Esophagus muscularis mucosa (tissue), 4 donors: ENCODE results near the gene ERC2. TPM values are rescaled to one million over a fixed set of nuclear protein-coding genes. Genes with fewer than 3 reads are reported as not detected.

ENCODE experiments used
- DNase-seq: peaks from one replicate; pipeline ENCODE4 v3.0.0-alpha.2; 2017; ENCODE audit errors: extremely low spot score
- H3K27ac ChIP-seq, 4 donors: fragments of 200-600 bp; sonication (generic); replicated peaks in 1 of 4; 1 replicate in 3 of 4; 2 replicates in 1 of 4; pipeline ENCODE4 v1.5.1; 2016 to 2019; ENCODE audit warnings: mild to moderate bottlenecking in 1 of 4
- H3K27me3 ChIP-seq, 4 donors: fragments of 200-600 bp; sonication (generic); one replicate each; pipeline versions ENCODE4 v1.5.1 to v1.6.0; 2016 to 2019
- H3K36me3 ChIP-seq, 4 donors: fragments of 200-600 bp; sonication (generic); one replicate each; pipeline ENCODE4 v1.5.1; 2016 to 2019
- H3K4me1 ChIP-seq, 4 donors: fragments of 200-600 bp; sonication (generic); one replicate each; pipeline ENCODE4 v1.5.1; 2016 to 2019
- H3K4me3 ChIP-seq, 4 donors: fragments of 200-600 bp; sonication (generic); 1 replicate in 2 of 4; 2 replicates in 2 of 4; pipeline ENCODE4 v1.5.1; 2016 to 2019; ENCODE audit warnings: mild to moderate bottlenecking in 4 of 4, moderate library complexity in 1 of 4
- H3K9me3 ChIP-seq, 4 donors: fragments of 200-600 bp; sonication (generic); 1 replicate in 3 of 4; 2 replicates in 1 of 4; pipeline ENCODE4 v1.5.1; 2016 to 2019
- EP300 ChIP-seq: sonication (generic); formaldehyde crosslinking; IDR thresholded peaks from one replicate; pipeline ENCODE4 v1.6.1; 2017; ENCODE audit warnings: antibody characterized with exemption
- POLR2A ChIP-seq: fragments of 450-650 bp; IDR thresholded peaks from one replicate; pipeline ENCODE4 v1.6.1; 2017; ENCODE audit warnings: antibody characterized with exemption, moderate library complexity, mild to moderate bottlenecking, low read depth
- POLR2AphosphoS5 ChIP-seq, 2 donors: sonication (generic); formaldehyde crosslinking; IDR thresholded peaks; one replicate each; pipeline ENCODE4 v1.6.1; 2017; ENCODE audit warnings: antibody characterized with exemption in 2 of 2
- WGBS: methylation state at CpG from one replicate; pipeline ENCODE4 v1.1.5; 2018; 5-methylcytosine and 5-hydroxymethylcytosine counted together
- intact Hi-C: fragments of 100-400 bp; cut with DNase I; formaldehyde crosslinking; loops from one replicate; pipeline ENCODE4 v1.15.1; 2023
- total RNA-seq, 4 donors: library from RNA; depleted of rRNA; stranded (reverse); fragments of >200 nt; gene quantifications; one replicate each; pipeline versions ENCODE4 v1.1.0 to v1.2.1, GENCODE V29; 2016
- TF ChIP-seq, protein P1 (sequence below), 3 experiments: fragments of 200-600 bp in 2 of 3; fragments of 450-650 bp in 1 of 3; sonication (generic) in 2 of 3; IDR thresholded peaks; one replicate each; pipeline ENCODE4 v1.5.1; 2017 to 2019; ENCODE audit warnings: antibody characterized with exemption in 3 of 3, mild to moderate bottlenecking in 2 of 3, moderate library complexity in 1 of 3

ERC2 gene
- total RNA-seq, 4 donors from 2014 or later: 0.42 to 2.0 (median 1.5) TPM

DNA sequence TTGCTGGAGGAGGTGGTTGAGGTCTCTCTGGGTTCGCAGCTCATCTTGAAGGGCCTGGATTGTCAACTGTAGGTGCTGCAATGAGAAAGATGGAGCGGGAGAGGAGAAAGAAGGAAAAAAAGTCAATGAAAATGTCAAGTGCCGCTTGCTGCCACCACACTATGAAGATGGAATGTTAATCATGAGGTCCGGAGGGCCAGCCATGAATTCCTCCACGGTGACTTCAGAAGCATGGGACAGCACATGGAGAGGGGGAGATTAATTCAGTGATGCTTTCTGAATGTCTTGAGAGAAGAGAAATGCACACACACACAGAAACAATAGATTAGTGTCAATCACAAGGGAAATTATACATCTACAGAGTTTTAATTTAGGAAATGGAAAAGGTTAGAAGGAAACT is 171.9 kb downstream of the ERC2 start:
- no peaks in the 10 kb centered on the region for H3K9me3 ChIP-seq
- H3K36me3 ChIP-seq: no peaks in the 10 kb centered on the region
- no peak overlapping the region for H3K4me3 ChIP-seq
- H3K27me3 ChIP-seq: no peaks in the 10 kb centered on the region
- no peak overlapping the region for H3K27ac ChIP-seq
- no peaks in the 10 kb centered on the region for H3K4me1 ChIP-seq
- intact Hi-C loops: no loop called here
- TF ChIP-seq EP300 (no peak), POLR2AphosphoS5 (IDR thresholded peaks at IDR 0.05) (no peak), POLR2A (no peak)
- TF ChIP-seq, protein P1, sequence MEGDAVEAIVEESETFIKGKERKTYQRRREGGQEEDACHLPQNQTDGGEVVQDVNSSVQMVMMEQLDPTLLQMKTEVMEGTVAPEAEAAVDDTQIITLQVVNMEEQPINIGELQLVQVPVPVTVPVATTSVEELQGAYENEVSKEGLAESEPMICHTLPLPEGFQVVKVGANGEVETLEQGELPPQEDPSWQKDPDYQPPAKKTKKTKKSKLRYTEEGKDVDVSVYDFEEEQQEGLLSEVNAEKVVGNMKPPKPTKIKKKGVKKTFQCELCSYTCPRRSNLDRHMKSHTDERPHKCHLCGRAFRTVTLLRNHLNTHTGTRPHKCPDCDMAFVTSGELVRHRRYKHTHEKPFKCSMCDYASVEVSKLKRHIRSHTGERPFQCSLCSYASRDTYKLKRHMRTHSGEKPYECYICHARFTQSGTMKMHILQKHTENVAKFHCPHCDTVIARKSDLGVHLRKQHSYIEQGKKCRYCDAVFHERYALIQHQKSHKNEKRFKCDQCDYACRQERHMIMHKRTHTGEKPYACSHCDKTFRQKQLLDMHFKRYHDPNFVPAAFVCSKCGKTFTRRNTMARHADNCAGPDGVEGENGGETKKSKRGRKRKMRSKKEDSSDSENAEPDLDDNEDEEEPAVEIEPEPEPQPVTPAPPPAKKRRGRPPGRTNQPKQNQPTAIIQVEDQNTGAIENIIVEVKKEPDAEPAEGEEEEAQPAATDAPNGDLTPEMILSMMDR (IDR thresholded peaks at IDR 0.05): no peak
- WGBS: 91% methylated on average over 5 of the region's 5 CpGs
- no peak for DNase-seq

GRCh38 chr3:56295161-56295560 is 173.1 kb downstream of the ERC2 start:
- intact Hi-C loops: no loop called here
- Histone ChIP-seq H3K27me3 (no peaks in the 10 kb centered on the region), H3K4me1 (no peaks in the 10 kb centered on the region), H3K27ac (no peak overlapping the region), H3K36me3 (no peaks in the 10 kb centered on the region), H3K9me3 (no peaks in the 10 kb centered on the region), H3K4me3 (no peak overlapping the region)
- no peak for DNase-seq
- WGBS: 70% methylated on average over 2 of the region's 2 CpGs
- TF ChIP-seq POLR2A (no peak), POLR2AphosphoS5 (IDR thresholded peaks at IDR 0.05) (no peak), EP300 (no peak)
- TF ChIP-seq, protein P1 (IDR thresholded peaks at IDR 0.05): no peak

GRCh38 chr3:56294286-56294685 is 174.0 kb downstream of the ERC2 start:
- Histone ChIP-seq H3K27me3 (no peaks in the 10 kb centered on the region), H3K4me1 (no peaks in the 10 kb centered on the region), H3K36me3 (no peaks in the 10 kb centered on the region), H3K27ac (no peak overlapping the region), H3K4me3 (no peak overlapping the region), H3K9me3 (no peaks in the 10 kb centered on the region)
- no peak for DNase-seq
- TF ChIP-seq EP300: no peak
- no peak for TF ChIP-seq POLR2A
- no peak for TF ChIP-seq POLR2AphosphoS5 (IDR thresholded peaks at IDR 0.05)
- TF ChIP-seq, protein P1 (IDR thresholded peaks at IDR 0.05): no peak
- WGBS: 73% methylated on average over 1 of the region's 1 CpG
- intact Hi-C loops: no loop called here

- no peak overlapping the region for H3K27ac ChIP-seq
- intact Hi-C loops: no loop called here
- H3K4me1 ChIP-seq: no peaks in the 10 kb centered on the region
- no peaks in the 10 kb centered on the region for H3K36me3 ChIP-seq
- no peak for DNase-seq
- 97% methylated on average over 3 of the region's 3 CpGs for WGBS
- H3K27me3 ChIP-seq: no peaks in the 10 kb centered on the region
- TF ChIP-seq POLR2A (no peak), EP300 (no peak), POLR2AphosphoS5 (IDR thresholded peaks at IDR 0.05) (no peak)
- TF ChIP-seq, protein P1 (IDR thresholded peaks at IDR 0.05): no peak
- no peaks in the 10 kb centered on the region for H3K9me3 ChIP-seq
- H3K4me3 ChIP-seq: no peak overlapping the region
Observed at GRCh38 chr3:56291953-56292352, 176.3 kb downstream of the ERC2 start.

GRCh38 chr3:56291244-56291680 is 177.0 kb downstream of the ERC2 start:
- intact Hi-C loops: no loop called here
- Histone ChIP-seq H3K27me3 (no peaks in the 10 kb centered on the region), H3K36me3 (no peaks in the 10 kb centered on the region), H3K4me1 (no peaks in the 10 kb centered on the region), H3K27ac (no peak overlapping the region), H3K9me3 (no peaks in the 10 kb centered on the region), H3K4me3 (no peak overlapping the region)
- 72% methylated on average over 3 of the region's 3 CpGs for WGBS
- DNase-seq: no peak
- no peak for TF ChIP-seq EP300
- TF ChIP-seq POLR2A: no peak
